ENCODE data around the gene ATP10D.

DNA sequence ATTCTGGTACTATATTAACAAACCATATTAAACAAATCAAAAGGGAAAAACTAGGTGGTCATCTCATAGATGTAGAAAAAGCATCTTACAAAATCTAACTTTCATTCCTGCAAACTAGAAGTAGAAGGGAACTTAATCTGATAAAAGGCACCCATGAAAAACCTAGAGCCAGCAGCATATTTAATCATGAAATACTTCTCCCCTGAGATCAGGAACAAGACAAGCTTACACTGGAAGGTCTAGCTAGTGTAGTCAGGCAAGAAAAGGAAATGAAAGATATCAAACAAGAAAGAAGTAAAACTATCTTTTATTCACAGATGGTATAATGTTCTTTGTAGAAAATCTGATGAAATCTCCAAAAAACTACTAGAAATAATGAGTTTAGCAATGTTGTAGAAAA lies 41.2 kb downstream of the ATP10D start:
- TF ChIP-seq CTCF (IDR thresholded peaks at IDR 0.05): no peak
- TF ChIP-seq POLR2A (IDR thresholded peaks at IDR 0.05): no peak

Data from heart left ventricle (tissue), 13 donors.